HG03558 (cell line): ENCODE measurements around the gene PRAMEF20.

Experiments used
- ATAC-seq: cut with Tn5 transposase; IDR thresholded peaks from one replicate; pipeline ENCODE4 v1.9.1; 2021; ENCODE audit warnings: moderate number of reproducible peaks; ENCODE audit not compliant: unreplicated experiment; ENCODE audit errors: extremely low read depth

PRAMEF20 gene

DNA sequence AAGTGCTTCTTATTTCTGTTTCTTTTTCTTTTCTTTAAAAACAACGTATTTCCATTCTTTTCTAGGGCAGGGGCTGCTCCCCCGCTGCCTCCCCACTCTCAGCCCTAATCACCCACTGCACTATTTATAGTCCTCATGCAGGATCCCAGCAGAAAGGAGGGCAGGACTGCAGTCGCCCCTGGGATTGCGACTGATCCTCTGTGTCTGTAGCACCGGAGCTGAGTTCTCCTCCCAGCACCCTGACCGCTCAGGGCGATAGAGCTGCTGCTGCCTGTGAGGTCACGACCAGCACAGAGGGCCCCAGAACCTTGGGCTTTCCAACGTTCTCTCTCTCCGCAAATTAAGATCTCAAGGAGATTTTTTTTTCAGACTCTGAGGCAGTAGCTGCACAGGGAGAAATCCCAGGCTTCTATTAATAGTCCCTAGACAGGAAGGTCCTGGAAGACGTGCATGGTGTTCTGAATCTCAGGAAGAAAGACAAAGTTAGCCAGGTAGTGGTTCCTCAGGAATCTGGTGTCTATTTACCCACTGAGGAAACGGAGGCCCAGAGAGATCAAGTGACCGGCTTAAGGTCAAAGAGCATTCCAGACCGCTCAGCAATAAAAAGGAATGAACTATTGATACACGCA is 46.8 kb downstream of the PRAMEF20 start:
- ATAC-seq, result no peak

DNA sequence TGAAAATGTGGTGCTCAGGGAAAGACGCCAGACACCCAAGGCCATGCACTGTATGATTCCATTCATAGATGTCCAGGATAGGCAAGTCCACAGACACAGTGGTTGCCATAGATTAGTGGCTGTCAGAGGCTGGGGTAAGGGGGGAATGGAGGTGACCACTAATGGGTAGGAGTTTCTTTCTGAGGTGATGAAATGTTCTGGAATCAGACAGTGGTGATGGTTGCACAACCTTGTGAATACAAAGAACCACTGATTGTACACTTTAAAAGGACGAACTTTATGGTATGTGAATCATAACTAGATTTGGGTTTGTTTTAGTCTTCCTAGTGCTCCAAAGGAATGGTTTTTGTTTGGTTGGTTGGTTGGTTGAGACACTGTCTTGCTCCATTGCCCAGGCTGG is 51.7 kb downstream of the PRAMEF20 start:
- ATAC-seq, result no peak

DNA sequence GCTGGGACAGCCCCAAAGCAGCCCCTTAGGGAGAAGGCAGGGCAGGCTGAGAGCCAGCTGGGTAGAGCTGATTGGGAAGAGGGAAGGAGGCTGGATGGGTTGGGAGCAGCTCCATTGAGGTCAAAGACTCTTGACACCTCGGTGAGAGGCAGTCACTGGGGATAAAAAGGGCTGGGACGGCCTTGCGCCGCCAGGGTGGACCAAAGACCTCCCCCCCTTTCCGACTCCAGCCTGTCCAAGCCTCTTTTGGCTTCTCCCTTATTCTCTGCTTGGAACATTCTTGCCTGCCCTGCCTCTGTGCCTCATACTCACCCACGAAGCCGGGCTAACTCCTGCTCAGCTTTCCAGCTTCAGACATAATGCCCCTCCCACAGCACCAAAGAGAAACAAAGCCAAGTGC is 52.4 kb downstream of the PRAMEF20 start:
- no peak for ATAC-seq

DNA sequence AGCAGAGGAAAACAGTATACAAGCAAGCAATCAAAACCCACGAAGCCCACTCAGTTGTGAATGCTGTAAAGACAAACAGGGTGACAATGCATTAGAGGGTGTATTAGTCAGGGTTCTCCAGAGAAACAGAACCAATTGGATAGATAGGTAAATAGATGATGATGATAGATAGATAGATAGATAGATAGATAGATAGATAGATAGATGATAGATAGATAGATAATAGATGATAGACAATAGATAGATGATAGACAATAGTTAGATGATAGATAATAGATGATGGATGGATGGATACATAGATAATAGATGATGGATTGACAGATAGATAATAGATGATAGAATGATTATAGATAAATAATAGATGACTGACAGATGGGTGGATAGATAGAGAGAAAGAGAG is 55.3 kb downstream of the PRAMEF20 start:
- ATAC-seq, result no peak

DNA sequence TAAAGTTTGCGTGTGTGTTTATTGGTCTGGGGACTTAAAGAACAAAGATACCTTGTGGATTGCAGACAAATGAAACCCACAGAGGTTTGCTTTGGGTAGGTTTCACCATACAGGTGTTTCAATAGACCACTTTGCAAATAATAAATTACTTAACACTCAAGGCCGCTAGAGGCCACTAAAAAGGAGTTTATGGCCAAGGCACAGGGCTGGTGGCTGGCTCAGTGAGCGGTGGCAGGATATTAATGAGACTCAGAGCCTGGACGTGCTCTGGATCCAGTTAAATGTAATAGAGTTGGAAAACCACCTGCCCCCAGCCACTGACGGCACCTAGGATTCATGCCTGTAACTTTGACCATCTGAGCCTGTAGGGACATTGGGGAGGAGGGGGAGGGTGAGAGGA is 59.1 kb downstream of the PRAMEF20 start:
- ATAC-seq, result no peak
